UCSD-AML1 (cell line): ENCODE data around the gene MPHOSPH9.
"Not testable (repeated sequence)": the region's sequence is repeated elsewhere in the genome, so short reads cannot be mapped to it uniquely, and the experiment has no call there.

ENCODE experiments used
- DNase-seq: peaks from one replicate; lab custom pipeline; 2025; ENCODE audit not compliant: unreplicated experiment; lab: John Stamatoyannopoulos, UW

MPHOSPH9 gene

DNA sequence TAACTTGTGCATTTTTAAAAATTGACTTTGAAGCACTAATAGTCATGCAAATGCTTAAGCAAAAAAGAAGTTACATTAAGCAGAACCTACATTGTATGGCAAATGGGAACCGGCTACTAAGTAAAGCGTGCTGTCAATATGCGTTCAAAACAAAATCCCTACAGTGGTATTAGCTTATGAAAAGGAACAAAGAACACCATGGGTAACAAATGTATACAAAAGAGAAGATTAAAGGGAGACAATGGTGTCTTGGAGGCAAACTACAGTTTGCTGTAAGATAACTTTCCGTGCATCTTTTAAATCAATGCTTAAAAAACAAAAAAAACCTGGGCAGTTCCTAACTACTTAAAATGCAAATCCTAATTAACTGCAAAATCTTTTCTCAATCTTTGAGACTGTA lies 28.3 kb upstream of the MPHOSPH9 start:
- no peak for DNase-seq

DNA sequence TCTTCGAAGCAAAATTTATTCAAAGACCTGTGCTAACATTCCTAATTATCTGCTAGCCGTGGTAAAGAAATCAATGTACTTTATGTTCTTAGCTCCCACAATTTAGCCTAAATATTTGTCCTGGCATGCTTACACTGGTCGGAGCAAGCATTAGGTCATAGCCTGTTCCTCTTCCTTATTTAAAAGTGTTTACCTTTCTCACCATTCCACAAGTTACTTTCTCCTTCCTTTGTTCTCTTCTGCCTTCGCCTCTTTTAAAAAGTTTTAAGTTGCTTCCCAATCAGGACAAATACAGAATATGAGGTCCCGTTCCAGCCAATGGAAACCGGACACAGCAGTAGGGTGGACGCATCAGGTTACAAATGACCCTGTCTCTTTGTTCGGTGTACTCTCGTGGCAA lies 27.1 kb upstream of the MPHOSPH9 start:
- no peak for DNase-seq

DNA sequence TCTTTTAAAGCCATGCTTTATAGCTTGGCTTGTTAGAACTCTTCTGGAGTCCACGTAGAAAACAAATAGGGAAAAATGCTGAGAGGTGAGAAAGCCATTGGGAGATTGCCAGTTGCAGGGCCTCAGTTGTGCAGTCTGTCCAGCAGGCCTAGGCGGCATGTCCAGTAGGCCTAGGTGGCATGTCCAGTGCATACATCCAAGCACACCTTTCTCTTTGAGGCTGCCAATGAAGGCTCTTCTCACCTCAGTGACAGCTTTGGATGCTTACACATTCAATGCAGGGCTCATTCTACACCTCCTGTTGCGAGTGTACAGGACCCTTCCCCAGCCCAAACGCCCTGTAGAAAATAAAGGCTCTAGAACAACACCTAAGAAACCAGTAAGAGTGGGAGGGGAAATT lies 25.7 kb upstream of the MPHOSPH9 start:
- DNase-seq: no peak

DNA sequence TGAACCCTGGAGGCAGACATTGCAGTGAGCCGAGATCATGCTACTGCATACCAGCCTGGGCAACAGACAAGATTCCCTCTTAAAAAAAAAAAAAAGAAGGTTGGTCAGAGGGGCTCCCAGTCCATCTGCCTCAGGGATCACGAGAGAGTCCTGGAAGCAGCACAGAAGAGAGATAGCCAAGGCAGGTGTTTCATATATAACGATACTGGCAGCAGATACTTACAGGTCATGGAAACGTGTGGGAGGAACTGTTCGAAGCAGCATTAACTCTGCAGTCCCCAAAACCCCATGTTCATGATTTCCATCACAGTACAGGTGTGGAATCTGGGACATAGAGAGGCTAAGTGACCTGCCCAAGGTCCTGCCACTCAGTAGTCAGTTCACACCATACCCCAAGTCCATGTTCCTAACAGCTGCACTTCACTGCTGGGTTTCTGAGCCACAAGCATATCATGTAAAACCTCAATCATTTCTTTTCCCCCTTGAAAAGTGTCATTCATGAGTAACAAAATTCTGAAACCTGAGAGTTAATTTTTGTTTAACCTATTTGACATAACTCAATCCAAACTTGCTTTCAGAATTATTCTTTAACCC lies 22.0 kb upstream of the MPHOSPH9 start:
- DNase-seq: no peak

DNA sequence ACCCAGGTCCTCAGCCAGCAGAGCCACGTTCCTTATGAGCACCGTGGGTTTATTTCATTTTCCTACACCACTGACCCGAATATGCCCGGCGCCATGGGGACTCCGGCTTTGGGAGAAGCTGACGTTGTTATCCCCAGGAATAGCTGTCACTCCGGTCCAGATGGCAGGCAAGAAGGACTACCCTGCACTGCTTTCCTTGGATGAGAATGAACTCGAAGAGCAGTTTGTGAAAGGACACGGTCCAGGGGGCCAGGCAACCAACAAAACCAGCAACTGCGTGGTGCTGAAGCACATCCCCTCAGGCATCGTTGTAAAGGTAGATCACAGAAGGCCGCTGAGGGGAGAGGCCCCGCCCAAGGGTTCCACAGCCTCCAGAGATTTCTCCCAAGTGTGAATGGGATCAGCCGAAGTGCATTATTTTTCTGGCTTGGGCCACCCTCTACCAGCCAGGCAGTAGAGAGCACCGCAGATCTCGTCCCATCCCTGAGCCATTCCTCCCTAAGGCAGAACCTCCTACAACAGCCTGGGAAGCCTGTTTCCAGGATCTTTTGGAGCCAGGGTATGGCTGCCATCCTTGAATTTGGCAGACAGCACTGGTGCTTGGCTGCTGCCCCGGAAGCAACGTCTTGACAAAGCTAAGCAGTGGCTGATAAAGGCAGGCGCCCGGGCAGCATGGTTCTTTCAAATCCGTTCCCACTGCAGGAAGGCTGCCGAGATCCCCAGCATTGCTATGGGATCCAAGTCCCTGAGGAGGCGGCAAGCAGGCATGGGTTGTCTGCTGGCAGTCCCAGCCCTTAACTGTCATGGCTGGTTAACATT lies 20.9 kb upstream of the MPHOSPH9 start:
- no peak for DNase-seq

DNA sequence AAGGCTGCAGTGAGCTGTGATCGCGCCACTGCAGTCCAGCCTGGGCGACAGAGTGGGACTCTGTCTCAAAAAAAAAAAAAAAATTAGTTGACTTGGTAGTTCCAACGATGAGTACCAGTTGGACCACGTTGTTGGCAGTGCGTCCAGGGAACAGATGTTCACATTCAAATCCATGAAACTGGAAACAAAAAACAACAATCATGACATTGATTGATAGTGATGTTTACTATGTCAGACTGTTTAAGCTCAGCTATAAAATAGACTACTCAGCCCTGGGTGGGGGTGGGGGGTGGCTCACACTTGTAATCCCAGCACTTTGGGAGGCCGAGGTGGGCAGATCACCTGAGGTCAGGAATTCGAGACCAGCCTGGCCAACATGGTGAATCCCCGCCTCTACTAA lies 19.4 kb upstream of the MPHOSPH9 start:
- DNase-seq: not testable (repeated sequence)

DNA sequence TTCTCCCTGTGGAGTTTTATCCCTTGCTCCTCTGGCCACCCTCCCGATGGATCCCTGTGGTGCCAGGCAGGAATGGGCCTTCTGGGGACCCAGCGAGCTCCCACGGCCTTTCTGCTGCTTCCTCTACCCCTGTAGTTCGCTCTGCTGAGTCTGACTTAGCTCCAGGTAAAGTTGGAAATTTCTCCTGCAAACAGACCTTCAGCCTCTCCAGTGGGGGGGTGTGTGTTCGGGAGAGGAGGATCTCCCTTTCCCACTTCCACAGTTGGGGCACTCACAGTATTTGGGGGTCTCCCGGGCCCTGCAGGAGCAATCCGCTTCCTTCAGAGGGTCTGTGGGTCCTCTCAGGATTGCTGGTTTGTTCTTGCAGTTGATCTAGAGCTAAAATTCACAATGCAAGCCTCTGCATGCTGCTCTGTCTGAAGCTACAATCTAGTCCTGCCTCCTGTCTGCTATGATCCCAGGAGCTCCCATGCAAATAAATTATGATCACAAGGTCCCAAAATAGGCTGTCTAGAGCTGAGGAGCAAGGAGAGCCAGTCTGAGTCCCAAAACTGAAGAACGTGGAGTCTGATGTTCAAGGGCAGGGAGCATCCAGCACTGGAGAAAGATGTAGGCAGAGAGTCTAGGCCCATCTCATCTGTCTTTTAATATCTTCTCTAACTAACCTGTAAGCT lies 18.6 kb upstream of the MPHOSPH9 start:
- DNase-seq: no peak

DNA sequence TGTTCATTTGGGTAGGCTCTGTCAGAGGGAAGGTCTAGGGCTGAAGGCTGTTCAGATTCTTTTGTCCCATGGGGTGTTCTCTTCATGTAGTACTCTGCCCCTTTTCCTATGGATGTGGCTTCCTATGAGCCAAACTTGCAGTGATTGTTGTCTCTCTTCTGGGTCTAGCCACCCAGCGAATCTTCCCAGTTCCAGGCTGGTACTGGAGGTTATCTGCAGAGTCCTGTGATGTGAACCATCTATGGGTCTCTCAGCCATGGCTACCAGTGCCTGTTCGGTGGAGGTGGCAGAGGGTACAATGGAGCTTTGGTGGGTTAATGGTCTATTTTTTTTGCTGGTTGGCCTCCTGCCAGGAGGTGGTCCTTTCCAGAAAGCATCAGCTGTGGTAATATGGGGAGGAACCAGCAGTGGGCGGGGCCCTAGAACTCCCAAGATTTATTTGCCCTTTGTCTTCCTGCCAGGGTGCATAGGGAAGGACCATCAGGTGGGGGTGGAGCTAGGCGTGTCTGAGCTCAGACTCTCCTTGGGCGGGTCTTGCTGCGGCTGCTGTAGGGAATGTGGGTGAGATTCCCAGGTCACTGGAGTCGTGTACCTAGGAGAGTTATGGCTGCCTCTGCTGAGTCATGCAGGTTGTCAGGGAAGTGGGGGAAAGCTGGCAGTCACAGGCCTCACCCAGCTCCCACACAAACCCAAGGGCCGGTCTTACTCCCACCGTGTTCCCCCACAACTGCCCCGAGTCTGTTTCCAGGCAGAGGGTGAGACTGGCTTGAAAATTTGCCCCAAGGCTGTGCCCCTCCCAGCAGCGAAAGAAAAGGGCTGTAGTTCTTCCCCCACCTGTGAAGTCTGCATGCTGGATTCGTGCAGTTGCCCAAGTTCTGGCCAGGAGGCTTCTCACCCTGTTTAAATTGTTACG lies 17.8 kb upstream of the MPHOSPH9 start:
- DNase-seq: no peak

DNA sequence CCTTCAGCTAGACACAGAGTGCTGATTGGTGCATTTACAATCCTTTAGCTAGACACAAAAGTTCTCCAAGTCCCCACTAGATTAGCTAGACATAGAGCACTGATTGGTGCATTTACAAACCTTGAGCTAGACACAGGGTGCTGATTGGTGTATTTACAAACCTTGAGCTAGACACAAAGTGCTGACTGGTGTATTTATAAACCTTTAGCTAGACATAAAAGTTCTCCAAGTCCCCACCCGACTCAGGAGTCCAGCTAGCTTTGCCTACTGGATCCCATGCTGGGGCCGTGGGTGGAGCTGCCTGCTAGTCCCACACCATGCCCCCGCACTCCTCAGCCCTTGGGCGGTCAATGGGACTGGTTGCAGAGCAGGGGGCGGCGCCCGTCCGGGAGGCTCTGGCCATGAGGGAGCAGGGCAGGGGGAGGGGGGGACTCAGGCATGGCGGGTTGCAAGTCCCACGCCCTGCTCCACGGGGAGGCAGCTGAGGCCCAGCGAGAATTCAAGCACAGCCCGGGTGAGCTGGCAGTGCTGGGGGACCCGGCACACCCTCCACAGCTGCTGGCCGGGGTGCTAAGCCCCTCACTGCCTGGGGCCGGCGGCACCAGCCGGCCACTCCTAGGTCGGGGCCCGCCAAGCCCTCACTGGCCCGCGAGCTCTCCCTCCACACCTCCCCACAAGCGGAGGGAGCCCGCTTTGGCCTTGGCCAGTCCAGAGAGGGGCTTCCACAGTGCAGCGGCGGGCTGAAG lies 16.2 kb upstream of the MPHOSPH9 start:
- DNase-seq: not testable (repeated sequence)

DNA sequence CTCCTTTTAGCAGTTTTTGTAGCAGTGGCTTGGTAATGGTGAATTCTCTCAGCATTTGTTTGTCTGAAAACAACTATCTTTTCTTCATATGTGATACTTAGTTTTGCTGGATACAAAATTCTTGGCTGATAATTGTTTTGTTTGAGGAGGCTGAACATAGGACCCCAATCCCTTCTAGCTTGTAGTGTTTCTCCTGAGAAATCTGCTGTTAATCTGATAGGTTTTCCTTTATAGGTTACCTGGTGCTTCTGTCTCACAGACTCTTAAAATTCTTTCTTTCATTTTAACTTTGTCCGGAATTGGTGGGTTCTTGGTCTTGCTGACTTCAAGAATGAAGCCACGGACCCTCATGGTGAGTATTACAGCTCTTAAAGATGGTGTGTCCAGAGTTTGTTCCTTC lies 15.2 kb upstream of the MPHOSPH9 start:
- DNase-seq: not testable (repeated sequence)

DNA sequence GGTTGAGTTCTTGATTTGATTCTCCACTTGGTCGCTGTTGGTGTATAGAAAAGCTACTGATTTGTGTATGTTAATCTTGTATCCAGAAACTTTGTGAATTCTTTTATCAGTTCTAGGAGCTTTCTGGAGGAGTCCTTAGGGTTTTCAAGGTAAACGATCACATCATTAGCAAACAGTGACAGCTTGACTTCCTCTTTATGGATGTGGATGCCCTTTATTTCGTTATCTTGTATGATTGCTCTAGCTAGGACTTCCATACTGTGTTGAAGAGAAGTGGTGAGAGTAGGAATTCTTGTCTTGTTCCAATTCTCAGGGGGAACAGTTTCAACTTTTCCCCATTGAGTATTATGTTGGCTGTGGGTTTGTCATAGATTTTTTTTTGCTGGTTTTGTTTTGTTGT lies 12.7 kb upstream of the MPHOSPH9 start:
- no peak for DNase-seq

DNA sequence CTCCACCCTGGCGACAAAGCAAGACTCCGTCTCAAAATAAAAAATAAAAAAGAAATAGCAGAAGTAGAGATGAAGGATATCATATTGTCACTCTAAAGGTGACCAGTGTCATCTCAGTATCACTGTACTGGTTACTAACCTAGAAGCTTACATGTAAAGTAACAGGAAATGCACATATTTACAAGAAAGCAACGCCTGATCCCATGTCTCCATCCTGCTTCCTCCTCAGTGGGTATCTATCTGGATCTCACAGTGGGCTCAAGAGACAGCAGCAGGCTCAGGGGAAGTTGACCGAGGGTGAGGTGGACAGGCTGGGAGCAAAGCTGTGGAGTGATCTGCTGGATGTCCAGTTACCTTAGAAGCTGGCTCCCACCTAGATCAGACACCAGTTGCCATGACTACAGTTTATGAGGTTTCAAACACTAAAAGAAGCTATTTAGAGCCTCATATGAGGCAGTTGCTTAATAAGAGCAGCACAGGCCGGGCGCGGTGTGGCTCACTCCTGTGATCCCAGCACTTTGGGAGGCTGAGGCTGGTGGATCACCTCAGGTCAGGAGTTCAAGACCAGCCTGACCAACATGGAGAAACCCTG lies 10.8 kb upstream of the MPHOSPH9 start:
- DNase-seq: no peak

DNA sequence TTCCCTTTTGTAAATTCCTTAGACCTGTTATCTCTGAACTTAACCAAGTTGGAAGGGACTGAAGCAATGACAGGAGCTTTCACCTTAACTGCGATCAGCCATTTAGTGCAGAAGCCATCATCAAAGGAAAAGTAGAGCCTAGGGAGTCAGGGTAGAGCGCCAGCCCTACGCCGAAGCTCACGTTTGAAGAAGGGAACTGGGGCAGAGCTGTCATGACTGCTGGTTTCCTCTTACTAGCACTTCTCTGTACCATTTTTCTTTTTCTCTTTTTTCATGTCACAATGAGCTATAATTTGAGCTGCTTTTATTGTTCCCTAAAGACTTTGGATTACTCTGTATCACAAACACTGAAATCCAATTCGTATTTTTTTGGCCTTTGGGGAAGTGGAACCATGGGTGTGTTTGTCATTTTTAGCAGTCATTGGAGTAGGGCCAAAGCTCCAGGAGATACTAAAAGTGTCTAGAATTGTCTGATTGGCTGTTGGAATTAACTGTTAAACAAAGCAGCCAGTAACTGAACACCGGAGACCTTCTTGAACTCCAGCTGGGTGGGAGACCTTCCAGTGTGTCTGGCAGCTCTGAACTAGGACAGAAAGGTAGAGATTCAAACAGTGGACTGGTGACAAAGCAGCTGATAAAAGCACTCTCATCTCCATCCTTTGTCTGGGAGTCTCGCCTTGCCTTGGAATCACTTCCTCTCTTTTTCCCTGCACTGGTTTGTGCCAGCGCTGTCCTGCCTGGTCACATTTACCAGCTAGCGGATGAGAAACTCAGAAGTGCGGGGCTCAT lies 9.4 kb upstream of the MPHOSPH9 start:
- DNase-seq: no peak

DNA sequence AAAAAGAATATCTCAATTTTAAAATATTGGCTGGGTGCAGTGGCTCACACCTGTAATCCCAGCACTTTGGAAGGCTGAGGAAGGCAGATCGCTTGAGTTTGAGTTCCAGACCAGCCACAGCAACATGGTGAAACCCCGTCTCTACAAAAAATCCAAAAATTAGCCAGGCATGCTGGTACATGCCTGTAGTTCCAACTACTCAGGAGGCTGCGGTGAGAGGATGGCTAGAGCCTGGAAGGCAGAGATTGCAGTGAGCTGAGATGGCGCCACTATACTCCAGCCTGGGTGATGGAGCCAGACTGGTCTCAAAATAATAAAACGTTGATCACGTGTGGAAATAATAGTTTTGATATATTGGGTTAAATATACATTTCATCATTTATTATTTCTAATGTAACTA lies 6.0 kb upstream of the MPHOSPH9 start:
- no peak for DNase-seq

DNA sequence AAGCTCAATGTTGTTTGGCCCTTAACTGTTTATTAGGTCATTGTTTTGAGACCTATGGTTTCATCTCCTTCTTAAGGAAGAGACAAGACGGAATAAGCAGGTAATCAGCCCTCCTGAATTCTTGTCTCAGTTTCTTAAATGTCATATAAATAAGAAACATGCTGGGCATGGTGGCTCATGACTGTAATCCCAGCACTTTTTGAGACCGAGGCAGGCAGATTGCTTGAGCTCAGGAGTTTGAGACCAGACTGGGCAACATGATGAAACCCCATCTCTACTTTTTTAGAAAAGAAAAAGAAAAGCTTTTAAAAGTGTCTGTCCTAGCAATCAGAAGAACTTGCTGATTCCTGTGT lies 5.4 kb upstream of the MPHOSPH9 start:
- DNase-seq: no peak

DNA sequence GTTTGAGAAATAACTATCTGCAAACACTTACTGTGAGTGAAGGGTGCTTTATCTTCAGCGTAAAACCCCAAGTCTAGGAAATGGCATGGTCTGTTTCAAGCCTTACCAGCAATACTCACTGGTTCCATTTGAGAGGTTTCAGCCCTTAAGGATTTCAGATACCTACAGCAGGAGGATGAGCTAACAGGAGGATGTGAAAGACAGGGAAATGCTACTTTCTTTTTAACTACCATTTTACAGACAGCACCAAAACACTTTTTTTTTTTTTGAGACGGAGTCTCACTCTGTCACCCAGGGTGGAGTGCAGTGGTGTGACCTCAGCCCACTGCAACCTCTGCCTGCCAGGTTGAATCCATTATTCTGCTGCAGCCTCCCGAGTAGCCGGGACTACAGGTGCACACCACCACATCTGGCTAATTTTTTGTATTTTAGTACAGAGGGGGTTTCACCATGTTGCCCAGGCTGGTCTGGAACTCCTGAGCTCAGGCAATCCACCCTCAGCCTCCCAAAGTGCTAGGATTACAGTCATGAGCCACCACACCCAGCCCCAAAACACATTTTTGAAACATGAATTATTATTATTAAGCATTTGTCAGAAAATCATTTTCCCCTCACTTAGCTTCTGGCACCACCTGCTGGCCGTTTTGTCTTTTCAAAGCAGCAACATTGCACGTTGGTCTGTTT lies 4.8 kb upstream of the MPHOSPH9 start:
- DNase-seq: peak; percentile 59

DNA sequence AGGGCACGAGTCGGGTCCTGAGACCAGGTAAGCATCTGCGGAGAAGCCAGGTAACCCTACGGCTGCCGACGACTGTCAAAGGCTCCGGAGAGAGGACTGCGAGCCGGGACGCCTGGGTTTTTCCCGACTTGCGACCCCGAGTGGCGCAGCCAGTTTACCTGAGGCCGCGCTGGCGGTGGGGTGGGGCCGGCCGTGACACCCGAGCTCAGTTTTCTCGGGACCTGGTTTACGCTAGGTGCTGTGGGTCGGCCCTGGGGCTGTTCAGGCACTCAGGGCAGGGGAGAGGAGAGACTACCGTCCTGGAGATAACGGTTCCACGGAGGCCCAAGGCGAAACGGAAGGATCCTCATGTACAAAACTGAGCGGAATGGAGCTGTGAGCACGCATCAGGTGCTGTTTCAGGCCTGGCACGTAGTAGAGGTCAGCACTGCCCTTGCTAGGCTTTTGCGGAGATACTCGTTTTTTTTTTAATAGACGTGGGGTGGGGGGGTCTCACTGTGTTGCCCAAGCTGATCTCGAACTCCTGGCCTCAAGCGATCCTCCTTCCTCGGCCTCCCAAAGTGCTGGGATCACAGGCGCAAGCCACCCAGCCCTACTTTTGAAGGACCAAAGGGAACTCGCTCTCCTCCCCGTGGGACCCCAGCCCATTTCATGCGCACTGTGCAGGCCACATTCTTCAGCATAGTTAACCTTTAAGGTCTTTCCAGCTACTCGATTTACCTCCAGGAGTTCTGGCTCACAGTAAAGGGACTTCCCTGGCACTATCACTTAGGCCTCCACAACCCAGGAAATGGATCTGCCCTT lies 766 bp upstream of the MPHOSPH9 start:
- DNase-seq: no peak

DNA sequence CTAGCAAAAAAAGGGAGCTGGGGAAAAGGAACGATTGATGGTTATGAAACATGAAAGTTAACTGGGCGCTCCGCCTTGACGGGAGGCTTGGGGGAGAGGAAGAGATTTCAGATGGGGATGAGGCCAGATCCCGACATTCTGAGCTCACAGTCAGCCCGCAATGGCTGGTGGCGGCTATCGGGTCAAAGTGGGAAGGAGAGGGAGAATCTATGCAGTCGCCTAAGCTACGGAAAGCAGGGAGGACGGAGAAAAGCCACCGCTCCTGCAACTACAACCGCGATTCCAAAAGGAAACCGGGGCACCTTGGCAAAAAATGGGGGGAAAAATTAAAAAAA lies 502 bp downstream of the MPHOSPH9 start:
- DNase-seq: no peak
